HG03280 (cell line): ENCODE data around the gene GOLT1B.

Source experiments
- ATAC-seq: cut with Tn5 transposase; IDR thresholded peaks from one replicate; pipeline ENCODE4 v1.9.1; 2021; ENCODE audit warnings: mild to moderate bottlenecking, moderate library complexity; ENCODE audit not compliant: unreplicated experiment

Gene GOLT1B

GRCh38 chr12:21561158-21561557 is 59.6 kb downstream of the GOLT1B start:
- no peak for ATAC-seq

- ATAC-seq: no peak
These were observed 61.3 kb downstream of the GOLT1B start for GRCh38 chr12:21562859-21563258.

- ATAC-seq: no peak
These were observed 64.8 kb downstream of the GOLT1B start for GRCh38 chr12:21566223-21566906.

- ATAC-seq: no peak
These were observed 65.4 kb downstream of the GOLT1B start for GRCh38 chr12:21566907-21567394.
